Chondrocyte (in vitro differentiated cells): ENCODE data around the gene U2AF1. TPM values are rescaled to one million over a fixed set of nuclear protein-coding genes. Genes with fewer than 3 reads are reported as not detected.
"Not testable (repeated sequence)": the region's sequence is repeated elsewhere in the genome, so short reads cannot be mapped to it uniquely, and the experiment has no call there.

Experiments used
- DNase-seq: peaks from one replicate; pipeline ENCODE4 v3.0.0; 2021; ENCODE audit warnings: mixed read lengths, low spot score
- H3K27ac Mint-ChIP-seq: one replicate; pipeline ENCODE4 v1.8.0; 2021; ENCODE audit warnings: mild to moderate bottlenecking, moderate library complexity, mixed read lengths; ENCODE audit not compliant: unreplicated experiment
- H3K27me3 Mint-ChIP-seq: 2 replicates; pipeline ENCODE4 v1.8.0; 2021; ENCODE audit warnings: low read depth, mixed read lengths
- H3K36me3 Mint-ChIP-seq: 2 replicates; pipeline ENCODE4 v1.8.0; 2021; ENCODE audit warnings: low read depth, mixed read lengths
- H3K4me1 Mint-ChIP-seq: 2 replicates; pipeline ENCODE4 v1.8.0; 2021; ENCODE audit warnings: low read depth, mild to moderate bottlenecking, mixed read lengths
- H3K4me3 Mint-ChIP-seq: one replicate; pipeline ENCODE4 v1.8.0; 2021; ENCODE audit warnings: mild to moderate bottlenecking, moderate library complexity, mixed read lengths; ENCODE audit not compliant: unreplicated experiment
- H3K9me3 Mint-ChIP-seq: 2 replicates; pipeline ENCODE4 v1.8.0; 2021; ENCODE audit warnings: low read depth, mixed read lengths
- long read RNA-seq: library from polyadenylated mRNA; stranded (forward); transcript quantifications from one replicate; pipeline ENCODE4 v2.0.0, GENCODE V29; 2021
- total RNA-seq: library from RNA; stranded (reverse); gene quantifications from 3 replicates; pipeline ENCODE4 v1.2.1, GENCODE V29; 2021
- TF ChIP-seq, protein P1 (sequence below): fragments of 200-600 bp; sonication (generic); IDR thresholded peaks from 2 replicates; pipeline ENCODE4 v1.5.0; 2021; ENCODE audit warnings: antibody characterized with exemption, mild to moderate bottlenecking, moderate library complexity

The U2AF1 gene, protein sequence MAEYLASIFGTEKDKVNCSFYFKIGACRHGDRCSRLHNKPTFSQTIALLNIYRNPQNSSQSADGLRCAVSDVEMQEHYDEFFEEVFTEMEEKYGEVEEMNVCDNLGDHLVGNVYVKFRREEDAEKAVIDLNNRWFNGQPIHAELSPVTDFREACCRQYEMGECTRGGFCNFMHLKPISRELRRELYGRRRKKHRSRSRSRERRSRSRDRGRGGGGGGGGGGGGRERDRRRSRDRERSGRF
- total RNA-seq, result 9.8 to 13.7 TPM (median 11.8 TPM) in 3 replicates
- long read RNA-seq, transcript U2AF1-201 (8 exons, 962 nt), result major isoform, 6 of 8 reads
- long read RNA-seq, partial matches to known transcripts, result 1 of 8 reads
- long read RNA-seq, other reads (novel, unspliced or antisense), result 0 of 8 reads

DNA sequence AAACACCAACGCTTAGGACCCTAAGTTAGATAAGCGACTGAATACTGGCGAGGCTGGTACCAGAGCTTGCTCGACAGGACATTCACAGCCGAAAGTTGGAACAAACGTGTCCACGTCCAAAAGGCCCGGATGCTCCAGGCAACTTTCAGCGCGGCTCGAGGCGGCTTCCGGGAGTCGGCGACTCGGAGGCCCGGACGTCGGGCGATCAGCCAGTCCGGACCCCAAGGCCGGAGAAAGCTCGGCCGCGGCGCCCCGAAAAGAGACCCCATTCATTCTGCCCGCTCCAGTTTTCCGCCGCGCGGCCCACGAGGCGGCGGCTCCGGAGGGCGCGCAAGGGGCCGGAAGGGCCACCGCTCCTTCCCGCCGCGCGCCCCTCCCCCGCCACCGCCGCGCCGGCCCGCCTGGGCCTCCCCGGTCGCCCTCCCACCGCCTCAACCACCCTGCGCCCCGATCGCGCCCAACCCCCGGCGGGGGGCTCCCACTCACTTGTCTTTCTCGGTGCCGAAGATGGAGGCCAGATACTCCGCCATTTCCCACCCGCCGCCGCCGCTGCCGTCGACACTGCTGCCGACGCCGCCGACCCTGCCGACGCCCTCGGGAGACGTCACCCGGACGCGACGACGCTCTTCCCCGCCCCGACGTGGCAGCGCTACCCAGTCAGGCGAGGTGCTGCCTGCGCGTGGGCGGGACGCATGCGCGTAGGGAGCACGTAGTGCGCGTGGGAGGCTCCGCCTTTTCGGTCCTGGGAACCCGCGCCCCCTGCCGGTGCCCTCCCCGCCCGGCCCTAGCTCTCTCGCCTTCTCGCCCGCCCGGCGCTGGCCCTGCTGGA is at the start of gene U2AF1:
U2AF1 (minus strand) TSS at position 606 of the 829 bp plus-strand sequence; CDS start at position 530, 76 bp downstream.
- peak within 1 kb of the TSS; percentile 41 for H3K27ac Mint-ChIP-seq
- not testable (repeated sequence) for H3K36me3 Mint-ChIP-seq, H3K9me3 Mint-ChIP-seq, H3K27me3 Mint-ChIP-seq, H3K4me1 Mint-ChIP-seq
- DNase-seq, result peak; percentile 50
- H3K4me3 Mint-ChIP-seq, result peak within 1 kb of the TSS; percentile 19

DNA sequence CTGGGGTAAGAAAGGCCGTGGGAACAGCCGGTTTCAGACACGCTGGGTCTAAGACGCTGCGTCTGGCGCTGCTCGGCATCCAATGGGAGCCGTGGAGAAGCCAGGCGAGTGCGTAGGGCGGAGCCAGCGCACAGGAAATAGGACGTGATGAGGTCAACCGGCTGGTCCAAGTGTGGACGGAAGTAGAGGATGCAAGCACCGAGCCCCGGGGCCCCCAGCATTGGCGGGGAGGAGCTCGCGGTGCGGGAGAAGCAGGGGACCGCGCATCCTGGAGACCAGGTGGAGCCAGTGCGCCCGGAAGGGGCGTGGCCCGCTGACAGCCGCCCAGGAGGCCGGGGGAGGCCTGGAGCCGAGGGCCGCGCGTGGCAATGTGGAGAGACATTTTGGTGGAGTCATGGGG is 46.2 kb upstream of the U2AF1 start:
- not testable (repeated sequence) for H3K9me3 Mint-ChIP-seq

DNA sequence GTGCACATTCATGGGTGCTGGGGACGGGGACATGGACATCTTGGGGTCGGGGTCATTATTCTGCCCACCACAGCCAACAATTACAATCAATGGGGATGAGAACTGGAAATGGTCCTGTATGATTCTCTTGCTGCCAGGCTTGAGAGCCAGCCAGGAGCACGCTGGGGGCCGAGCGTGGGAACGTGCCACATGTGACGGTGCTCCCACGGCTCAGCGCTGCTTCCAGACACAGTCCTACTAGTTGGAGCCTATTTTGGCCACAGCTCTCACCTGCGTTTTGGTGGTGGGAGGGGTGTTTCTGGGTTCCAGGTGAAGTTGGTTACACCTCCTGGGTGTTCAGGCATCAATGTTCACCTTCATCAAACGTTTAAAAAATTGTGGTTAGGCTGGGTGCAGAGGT is 42.0 kb upstream of the U2AF1 start:
- not testable (repeated sequence) for H3K9me3 Mint-ChIP-seq, H3K4me3 Mint-ChIP-seq, H3K4me1 Mint-ChIP-seq, H3K27me3 Mint-ChIP-seq, DNase-seq, H3K27ac Mint-ChIP-seq, H3K36me3 Mint-ChIP-seq

More for the DNA sequence above, 46.2 kb upstream of the U2AF1 start:
- H3K27me3 Mint-ChIP-seq, H3K36me3 Mint-ChIP-seq, H3K27ac Mint-ChIP-seq, H3K4me1 Mint-ChIP-seq, H3K4me3 Mint-ChIP-seq, DNase-seq: not testable (repeated sequence)

DNA sequence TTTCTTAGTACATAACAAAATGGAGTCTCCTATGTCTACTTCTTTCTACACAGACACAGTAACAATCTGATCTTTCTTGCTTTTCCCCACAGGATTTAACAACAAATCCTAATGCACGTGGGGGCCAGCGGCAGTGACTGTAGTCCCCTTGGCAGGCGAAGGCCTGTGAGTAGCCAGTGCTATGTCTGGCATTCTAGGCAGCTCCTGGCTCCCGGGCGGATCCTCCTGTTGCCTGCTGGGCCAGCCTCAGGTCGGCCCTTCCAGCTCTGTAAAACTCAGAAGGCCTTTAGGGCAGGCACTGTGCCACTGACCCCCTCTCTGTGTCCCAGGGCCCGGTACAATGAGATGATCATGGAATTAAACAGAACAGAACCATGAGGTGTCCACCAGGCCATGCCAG is 40.6 kb upstream of the U2AF1 start:
- not testable (repeated sequence) for DNase-seq, H3K4me1 Mint-ChIP-seq, H3K9me3 Mint-ChIP-seq, H3K4me3 Mint-ChIP-seq, H3K36me3 Mint-ChIP-seq, H3K27me3 Mint-ChIP-seq, H3K27ac Mint-ChIP-seq

DNA sequence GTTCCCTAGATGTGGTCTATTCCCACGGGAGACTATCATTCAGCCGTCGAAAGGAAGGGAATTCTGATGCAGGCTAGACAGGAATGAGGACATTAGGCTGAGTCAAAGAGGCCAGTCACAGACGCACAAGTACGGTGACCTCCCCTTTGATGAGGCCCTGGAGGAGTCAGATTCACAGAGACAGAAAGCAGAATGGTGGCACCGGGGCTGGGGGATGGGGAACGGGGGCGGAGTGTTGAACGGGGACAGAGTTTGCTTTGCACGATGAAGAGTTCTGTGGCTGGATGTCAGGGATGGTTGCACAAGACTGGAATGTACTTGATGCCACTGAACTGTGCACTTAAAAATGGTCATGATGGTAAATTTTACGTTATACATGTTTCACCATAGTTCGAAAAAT is 39.3 kb upstream of the U2AF1 start:
- H3K36me3 Mint-ChIP-seq, H3K4me1 Mint-ChIP-seq, H3K27ac Mint-ChIP-seq: not testable (repeated sequence)

DNA sequence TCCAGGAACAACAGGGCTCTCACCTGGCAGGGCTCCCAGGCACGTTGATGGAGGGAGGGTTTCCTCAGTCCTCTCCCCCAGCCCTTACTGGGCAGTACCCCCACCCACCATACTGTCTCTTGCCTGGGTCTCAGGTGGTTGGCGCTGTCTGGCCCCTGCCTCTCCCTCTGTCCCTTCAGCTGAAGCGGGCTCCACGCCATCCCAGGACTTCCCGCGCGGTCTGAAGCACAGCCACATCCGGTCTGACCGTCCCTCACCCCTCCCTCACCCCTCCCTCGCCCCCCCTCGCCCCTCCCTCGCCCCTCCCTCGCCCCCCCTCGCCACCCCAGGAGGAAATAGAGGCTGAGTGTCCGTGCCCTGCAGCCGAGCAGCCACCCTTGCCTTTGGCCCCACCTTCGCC is 34.0 kb upstream of the U2AF1 start:
- not testable (repeated sequence) for H3K4me1 Mint-ChIP-seq, H3K9me3 Mint-ChIP-seq, DNase-seq, H3K36me3 Mint-ChIP-seq, H3K27me3 Mint-ChIP-seq, H3K27ac Mint-ChIP-seq, H3K4me3 Mint-ChIP-seq

More for the DNA sequence above, 39.3 kb upstream of the U2AF1 start:
- not testable (repeated sequence) for H3K9me3 Mint-ChIP-seq, H3K4me3 Mint-ChIP-seq, DNase-seq, H3K27me3 Mint-ChIP-seq

DNA sequence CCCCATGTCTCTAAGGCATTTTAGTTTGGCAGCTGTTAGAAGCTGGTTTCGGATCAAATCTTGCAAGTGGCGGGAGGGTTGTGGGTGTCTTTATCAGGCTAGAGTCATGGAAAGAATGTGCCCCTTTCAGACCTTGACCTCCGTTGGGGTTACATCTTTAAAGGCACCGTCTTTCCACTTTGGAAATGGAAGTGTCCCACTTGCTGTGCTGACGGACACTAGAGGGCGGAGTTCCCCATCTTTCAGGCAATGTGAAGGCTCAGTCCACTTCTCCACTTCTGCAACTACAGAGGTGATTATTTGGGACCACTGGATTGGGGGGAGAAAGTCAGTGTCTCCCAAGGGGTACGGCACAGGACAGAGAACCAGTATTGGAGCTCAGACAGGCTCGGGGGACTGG is 31.6 kb upstream of the U2AF1 start:
- H3K36me3 Mint-ChIP-seq, H3K9me3 Mint-ChIP-seq, DNase-seq, H3K4me1 Mint-ChIP-seq, H3K4me3 Mint-ChIP-seq, H3K27me3 Mint-ChIP-seq, H3K27ac Mint-ChIP-seq: not testable (repeated sequence)
- TF ChIP-seq, protein P1, sequence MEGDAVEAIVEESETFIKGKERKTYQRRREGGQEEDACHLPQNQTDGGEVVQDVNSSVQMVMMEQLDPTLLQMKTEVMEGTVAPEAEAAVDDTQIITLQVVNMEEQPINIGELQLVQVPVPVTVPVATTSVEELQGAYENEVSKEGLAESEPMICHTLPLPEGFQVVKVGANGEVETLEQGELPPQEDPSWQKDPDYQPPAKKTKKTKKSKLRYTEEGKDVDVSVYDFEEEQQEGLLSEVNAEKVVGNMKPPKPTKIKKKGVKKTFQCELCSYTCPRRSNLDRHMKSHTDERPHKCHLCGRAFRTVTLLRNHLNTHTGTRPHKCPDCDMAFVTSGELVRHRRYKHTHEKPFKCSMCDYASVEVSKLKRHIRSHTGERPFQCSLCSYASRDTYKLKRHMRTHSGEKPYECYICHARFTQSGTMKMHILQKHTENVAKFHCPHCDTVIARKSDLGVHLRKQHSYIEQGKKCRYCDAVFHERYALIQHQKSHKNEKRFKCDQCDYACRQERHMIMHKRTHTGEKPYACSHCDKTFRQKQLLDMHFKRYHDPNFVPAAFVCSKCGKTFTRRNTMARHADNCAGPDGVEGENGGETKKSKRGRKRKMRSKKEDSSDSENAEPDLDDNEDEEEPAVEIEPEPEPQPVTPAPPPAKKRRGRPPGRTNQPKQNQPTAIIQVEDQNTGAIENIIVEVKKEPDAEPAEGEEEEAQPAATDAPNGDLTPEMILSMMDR, result peak; percentile 48

DNA sequence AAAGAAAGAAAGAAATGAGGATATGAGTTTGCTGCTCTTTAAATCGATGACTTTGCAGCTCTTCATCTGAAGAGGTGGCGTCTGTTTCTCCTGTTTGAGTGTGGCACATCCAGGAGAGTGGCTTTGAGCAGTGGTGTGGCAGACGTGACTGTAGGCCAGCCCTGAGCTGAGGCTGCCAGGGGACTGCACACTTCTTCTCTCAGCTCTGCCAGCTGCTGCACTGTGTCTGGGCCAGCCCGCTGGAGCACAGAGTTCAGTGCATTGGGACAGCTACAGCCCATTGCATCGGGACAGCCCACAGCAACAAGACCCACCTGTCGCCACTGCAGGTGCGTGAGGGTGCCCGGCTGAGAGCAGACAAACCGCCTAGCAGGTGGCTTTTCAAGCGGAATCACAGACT is 27.1 kb upstream of the U2AF1 start:
- DNase-seq, H3K36me3 Mint-ChIP-seq, H3K4me3 Mint-ChIP-seq, H3K9me3 Mint-ChIP-seq, H3K27me3 Mint-ChIP-seq, H3K4me1 Mint-ChIP-seq, H3K27ac Mint-ChIP-seq: not testable (repeated sequence)

DNA sequence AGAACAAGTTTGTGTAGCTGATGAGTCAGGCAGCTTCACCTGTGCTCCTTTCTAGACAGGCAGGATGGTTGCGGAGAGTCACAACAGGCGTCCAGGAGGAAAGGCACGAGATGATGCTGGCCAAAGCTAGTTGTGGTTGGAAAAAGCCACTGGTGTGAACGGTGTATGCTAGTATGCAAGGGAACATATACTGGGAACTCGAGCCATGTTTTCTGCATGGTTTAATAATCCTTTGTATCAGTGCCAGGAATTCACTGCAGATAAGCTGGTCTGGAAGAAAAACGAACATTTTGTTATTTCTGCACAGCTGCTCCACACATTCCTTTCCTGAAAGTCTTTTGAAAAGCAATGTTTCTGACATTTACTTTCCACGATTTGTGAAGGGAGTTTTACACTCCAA is 22.7 kb upstream of the U2AF1 start:
- not testable (repeated sequence) for H3K4me3 Mint-ChIP-seq, H3K4me1 Mint-ChIP-seq, H3K27ac Mint-ChIP-seq, H3K9me3 Mint-ChIP-seq, H3K27me3 Mint-ChIP-seq, H3K36me3 Mint-ChIP-seq, DNase-seq

DNA sequence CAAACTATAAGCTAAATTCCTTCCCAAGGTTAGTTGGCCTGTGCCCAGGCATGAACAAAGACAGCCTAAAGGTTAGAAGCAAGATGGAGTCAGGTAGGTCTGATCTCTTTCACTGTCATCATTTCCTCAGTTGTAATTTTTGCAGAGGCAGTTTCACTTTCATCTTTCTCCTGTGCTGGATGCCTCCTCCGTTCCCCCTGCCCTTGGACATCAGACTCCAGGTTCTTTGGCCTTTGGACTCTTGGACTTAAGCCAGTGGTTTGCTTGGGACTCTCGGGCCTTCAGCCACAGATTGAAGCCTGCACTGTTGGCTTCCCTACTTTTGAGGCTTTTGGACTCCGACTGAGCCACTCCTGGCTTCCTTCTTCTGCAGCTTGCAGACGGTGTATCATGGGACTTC is 8.6 kb upstream of the U2AF1 start:
- H3K4me1 Mint-ChIP-seq, H3K4me3 Mint-ChIP-seq, H3K9me3 Mint-ChIP-seq, H3K27me3 Mint-ChIP-seq, H3K36me3 Mint-ChIP-seq, DNase-seq, H3K27ac Mint-ChIP-seq: not testable (repeated sequence)

DNA sequence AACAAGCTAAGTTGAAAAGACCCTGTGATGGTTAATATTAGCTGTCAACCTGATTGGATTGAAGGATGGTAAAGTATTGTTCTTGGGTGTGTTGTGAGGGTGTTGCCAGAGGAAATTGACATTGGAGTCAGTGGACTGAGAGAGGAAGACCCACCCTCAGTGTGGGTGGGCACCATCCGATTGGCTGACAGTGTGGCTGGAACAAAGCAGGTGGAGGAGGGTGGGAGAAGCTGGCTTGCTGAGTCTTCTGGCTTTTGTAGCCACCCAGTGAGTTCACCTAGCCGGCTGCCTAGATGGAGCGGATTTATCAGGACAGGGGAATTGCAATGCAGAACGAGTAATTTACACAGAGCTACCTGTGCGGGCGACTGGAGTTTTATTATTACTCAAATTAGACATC is 7.1 kb upstream of the U2AF1 start:
- H3K27ac Mint-ChIP-seq, H3K9me3 Mint-ChIP-seq, DNase-seq, H3K4me3 Mint-ChIP-seq, H3K27me3 Mint-ChIP-seq, H3K4me1 Mint-ChIP-seq, H3K36me3 Mint-ChIP-seq: not testable (repeated sequence)

DNA sequence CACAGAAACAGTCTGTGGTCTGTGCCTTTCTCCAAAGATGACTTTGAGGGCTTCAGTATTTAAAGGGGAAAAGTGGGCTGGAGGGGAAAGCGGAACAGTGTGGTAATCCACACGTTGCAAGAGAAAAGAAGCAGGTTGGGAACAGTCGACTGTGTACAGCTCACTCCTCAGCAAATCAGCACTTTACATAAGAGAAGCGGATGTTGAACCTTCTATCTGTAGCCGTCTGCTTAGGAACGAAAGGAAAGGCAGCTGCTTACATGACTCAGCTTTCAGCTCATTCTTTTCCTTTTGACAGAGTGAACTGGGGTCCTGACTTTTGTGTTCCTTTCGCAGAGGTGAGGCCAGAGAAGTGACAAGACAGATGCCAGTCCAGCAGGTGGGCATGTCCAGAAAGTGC is 1.6 kb upstream of the U2AF1 start:
- not testable (repeated sequence) for H3K4me1 Mint-ChIP-seq, H3K27ac Mint-ChIP-seq, H3K4me3 Mint-ChIP-seq, H3K27me3 Mint-ChIP-seq, DNase-seq, H3K9me3 Mint-ChIP-seq, H3K36me3 Mint-ChIP-seq
